ENCODE data around the gene RBM26. TPM values are rescaled to one million over a fixed set of nuclear protein-coding genes. Genes with fewer than 3 reads are reported as not detected.

The RBM26 gene
- total RNA-seq, 4 donors from 2014 or later, result 19.8 to 29.9 (median 21.3) TPM

- 95% methylated on average over 1 of the region's 1 CpG for WGBS
- H3K4me3 ChIP-seq, result no peak overlapping the region
- no peaks in the 10 kb centered on the region for H3K9me3 ChIP-seq
- no peaks in the 10 kb centered on the region for H3K27me3 ChIP-seq
- no peaks in the 10 kb centered on the region for H3K4me1 ChIP-seq
- DNase-seq (ENCODE audit: extremely low spot score), result no peak
- intact Hi-C loops (cut with DNase I), result no loop called here
- peaks cover 1 to 33% (median 13%) of the 10 kb centered on the region in 4 donors for H3K36me3 ChIP-seq
- H3K27ac ChIP-seq (replicated peaks in 1 of 4), result no peak overlapping the region
- TF ChIP-seq CTCF (IDR thresholded peaks at IDR 0.05) (no peak), POLR2A (IDR thresholded peaks at IDR 0.05; ENCODE audit: low read depth) (no peak), POLR2AphosphoS5 (IDR thresholded peaks at IDR 0.05) (no peak), EP300 (IDR thresholded peaks at IDR 0.05) (no peak)
Measured at GRCh38 chr13:79328510-79328909, 77.5 kb downstream of the RBM26 start.

- intact Hi-C loops (cut with DNase I), result no loop called here
- Histone ChIP-seq H3K4me1 (no peaks in the 10 kb centered on the region), H3K27me3 (no peaks in the 10 kb centered on the region), H3K9me3 (no peaks in the 10 kb centered on the region), H3K27ac (replicated peaks in 1 of 4) (no peak overlapping the region), H3K4me3 (no peak overlapping the region), H3K36me3 (peaks cover 7 to 38% (median 20%) of the 10 kb centered on the region in 4 donors)
- no peak for DNase-seq (ENCODE audit: extremely low spot score)
- TF ChIP-seq EP300 (IDR thresholded peaks at IDR 0.05) (no peak), CTCF (IDR thresholded peaks at IDR 0.05) (no peak), POLR2AphosphoS5 (IDR thresholded peaks at IDR 0.05) (no peak), POLR2A (IDR thresholded peaks at IDR 0.05; ENCODE audit: low read depth) (no peak)
- 93% methylated on average over 1 of the region's 1 CpG for WGBS
Measured at GRCh38 chr13:79320433-79320832, 85.6 kb downstream of the RBM26 start.

GRCh38 chr13:79318664-79319063, 87.4 kb downstream of the RBM26 start:
- WGBS, result 74% methylated on average over 4 of the region's 4 CpGs

GRCh38 chr13:79317856-79318255, 88.2 kb downstream of the RBM26 start:
- Histone ChIP-seq H3K9me3 (no peaks in the 10 kb centered on the region), H3K27me3 (no peaks in the 10 kb centered on the region), H3K36me3 (peaks cover 7 to 38% (median 20%) of the 10 kb centered on the region in 4 donors), H3K4me3 (no peak overlapping the region), H3K4me1 (peaks cover 0 to 4% (median 0%) of the 10 kb centered on the region in 4 donors), H3K27ac (replicated peaks in 1 of 4) (no peak overlapping the region)
- intact Hi-C loops (cut with DNase I), result no loop called here
- no peak for DNase-seq (ENCODE audit: extremely low spot score)
- WGBS, result 87% methylated on average over 2 of the region's 2 CpGs
- TF ChIP-seq POLR2A (IDR thresholded peaks at IDR 0.05; ENCODE audit: low read depth) (no peak), EP300 (IDR thresholded peaks at IDR 0.05) (no peak), CTCF (IDR thresholded peaks at IDR 0.05) (no peak), POLR2AphosphoS5 (IDR thresholded peaks at IDR 0.05) (no peak)

More at GRCh38 chr13:79318664-79319063, 87.4 kb downstream of the RBM26 start:
- Histone ChIP-seq H3K27ac (replicated peaks in 1 of 4) (no peak overlapping the region), H3K27me3 (no peaks in the 10 kb centered on the region), H3K4me3 (no peak overlapping the region), H3K36me3 (peaks cover 7 to 38% (median 20%) of the 10 kb centered on the region in 4 donors), H3K9me3 (no peaks in the 10 kb centered on the region), H3K4me1 (peaks cover 0 to 4% (median 0%) of the 10 kb centered on the region in 4 donors)
- TF ChIP-seq POLR2A (IDR thresholded peaks at IDR 0.05; ENCODE audit: low read depth), result no peak
- no peak for TF ChIP-seq CTCF (IDR thresholded peaks at IDR 0.05)
- TF ChIP-seq POLR2AphosphoS5 (IDR thresholded peaks at IDR 0.05), result no peak
- TF ChIP-seq EP300 (IDR thresholded peaks at IDR 0.05), result no peak
- no peak for DNase-seq (ENCODE audit: extremely low spot score)
- intact Hi-C loops (cut with DNase I), result no loop called here

GRCh38 chr13:79314652-79315051, 91.4 kb downstream of the RBM26 start:
- WGBS, result 37% methylated on average over 3 of the region's 3 CpGs

More at GRCh38 chr13:79314652-79315051, 91.4 kb downstream of the RBM26 start:
- no peaks in the 10 kb centered on the region for H3K27me3 ChIP-seq
- no peak for TF ChIP-seq POLR2A (IDR thresholded peaks at IDR 0.05; ENCODE audit: low read depth)
- TF ChIP-seq EP300 (IDR thresholded peaks at IDR 0.05), result no peak
- H3K4me3 ChIP-seq, result no peak overlapping the region
- DNase-seq (ENCODE audit: extremely low spot score), result no peak
- H3K4me1 ChIP-seq, result peaks cover 0 to 9% (median 2%) of the 10 kb centered on the region in 4 donors
- no peaks in the 10 kb centered on the region for H3K9me3 ChIP-seq
- H3K27ac ChIP-seq (replicated peaks in 1 of 4), result no peak overlapping the region
- intact Hi-C loops (cut with DNase I), result no loop called here
- H3K36me3 ChIP-seq, result peaks cover 0 to 17% (median 3%) of the 10 kb centered on the region in 4 donors
